ENCODE measurements around the gene DDI1. TPM values are rescaled to one million over a fixed set of nuclear protein-coding genes. Genes with fewer than 3 reads are reported as not detected.

DDI1 gene
- total and polyA plus RNA-seq, 2 experiments from 2014 or later, result 0.39 TPM; not detected in 1

GRCh38 chr11:103993507-103993906 lies 42.9 kb upstream of the DDI1 start:
- Histone ChIP-seq H3K79me2 (no peaks in the 10 kb centered on the region), H3K4me2 (no peak overlapping the region), H3K27ac (no peak overlapping the region), H2AFZ (no peak overlapping the region), H3K27me3 (no peaks in the 10 kb centered on the region), H3K4me3 (no peak overlapping the region), H3K9me3 (ENCODE audit: low read depth) (no peaks in the 10 kb centered on the region), H3K9me2 (replicated peaks; ENCODE audit: insufficient read depth) (no peaks in the 10 kb centered on the region), H3K4me1 (ENCODE audit: insufficient read depth) (no peaks in the 10 kb centered on the region), H4K20me1 (ENCODE audit: insufficient read depth, poor library complexity, severe bottlenecking) (no peaks in the 10 kb centered on the region), H3K36me3 (replicated peaks; ENCODE audit: insufficient read depth, low read depth) (peaks cover 3% of the 10 kb centered on the region)
- no peak for DNase-seq (ENCODE audit: low spot score)
- TF ChIP-seq EZH2phosphoT487 (IDR thresholded peaks at IDR 0.05; ENCODE audit: low read depth, severe bottlenecking, unreplicated experiment), result no peak
- TF ChIP-seq, protein P1, sequence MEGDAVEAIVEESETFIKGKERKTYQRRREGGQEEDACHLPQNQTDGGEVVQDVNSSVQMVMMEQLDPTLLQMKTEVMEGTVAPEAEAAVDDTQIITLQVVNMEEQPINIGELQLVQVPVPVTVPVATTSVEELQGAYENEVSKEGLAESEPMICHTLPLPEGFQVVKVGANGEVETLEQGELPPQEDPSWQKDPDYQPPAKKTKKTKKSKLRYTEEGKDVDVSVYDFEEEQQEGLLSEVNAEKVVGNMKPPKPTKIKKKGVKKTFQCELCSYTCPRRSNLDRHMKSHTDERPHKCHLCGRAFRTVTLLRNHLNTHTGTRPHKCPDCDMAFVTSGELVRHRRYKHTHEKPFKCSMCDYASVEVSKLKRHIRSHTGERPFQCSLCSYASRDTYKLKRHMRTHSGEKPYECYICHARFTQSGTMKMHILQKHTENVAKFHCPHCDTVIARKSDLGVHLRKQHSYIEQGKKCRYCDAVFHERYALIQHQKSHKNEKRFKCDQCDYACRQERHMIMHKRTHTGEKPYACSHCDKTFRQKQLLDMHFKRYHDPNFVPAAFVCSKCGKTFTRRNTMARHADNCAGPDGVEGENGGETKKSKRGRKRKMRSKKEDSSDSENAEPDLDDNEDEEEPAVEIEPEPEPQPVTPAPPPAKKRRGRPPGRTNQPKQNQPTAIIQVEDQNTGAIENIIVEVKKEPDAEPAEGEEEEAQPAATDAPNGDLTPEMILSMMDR (IDR thresholded peaks at IDR 0.05; ENCODE audit: poor library complexity), result no peak
- no peak for TF ChIP-seq EZH2 (IDR thresholded peaks at IDR 0.05; ENCODE audit: borderline replicate concordance)

DNA sequence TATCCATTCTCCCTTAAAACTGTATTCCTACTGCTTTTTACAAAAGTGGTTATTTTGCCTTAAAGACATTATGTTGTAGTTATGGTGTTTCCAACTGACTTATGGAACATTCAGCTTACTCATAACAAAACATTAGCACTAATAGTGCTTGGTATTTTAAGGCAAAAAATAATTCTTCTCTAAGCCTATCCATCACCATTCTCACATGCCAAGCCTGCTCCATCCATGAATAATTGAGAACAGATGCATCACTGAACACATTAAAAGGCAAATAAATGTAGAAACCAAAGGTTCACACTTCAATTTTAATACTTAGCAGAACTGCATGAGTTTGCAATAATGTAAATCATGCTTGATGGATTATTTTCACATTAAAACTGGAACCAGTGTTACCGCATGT lies 42.3 kb upstream of the DDI1 start:
- no peak overlapping the region for H3K4me2 ChIP-seq
- no peak overlapping the region for H2AFZ ChIP-seq
- no peak for DNase-seq (ENCODE audit: low spot score)
- TF ChIP-seq EZH2phosphoT487 (IDR thresholded peaks at IDR 0.05; ENCODE audit: low read depth, severe bottlenecking, unreplicated experiment) (no peak), EZH2 (IDR thresholded peaks at IDR 0.05; ENCODE audit: borderline replicate concordance) (no peak)
- TF ChIP-seq, protein P1 (IDR thresholded peaks at IDR 0.05; ENCODE audit: poor library complexity), result no peak
- WGBS (ENCODE audit: low lambda C conversion rate, missing lambda C conversion rate), result 78% methylated on average over 1 of the region's 1 CpG
- H4K20me1 ChIP-seq (ENCODE audit: insufficient read depth, poor library complexity, severe bottlenecking), result no peaks in the 10 kb centered on the region
- no peak overlapping the region for H3K27ac ChIP-seq
- no peaks in the 10 kb centered on the region for H3K4me1 ChIP-seq (ENCODE audit: insufficient read depth)
- H3K9me2 ChIP-seq (replicated peaks; ENCODE audit: insufficient read depth), result no peaks in the 10 kb centered on the region
- H3K79me2 ChIP-seq, result no peaks in the 10 kb centered on the region
- H3K4me3 ChIP-seq, result no peak overlapping the region
- no peaks in the 10 kb centered on the region for H3K9me3 ChIP-seq (ENCODE audit: low read depth)
- H3K36me3 ChIP-seq (replicated peaks; ENCODE audit: insufficient read depth, low read depth), result peaks cover 3% of the 10 kb centered on the region
- no peaks in the 10 kb centered on the region for H3K27me3 ChIP-seq

GRCh38 chr11:103994518-103994917 lies 41.9 kb upstream of the DDI1 start:
- Histone ChIP-seq H3K36me3 (replicated peaks; ENCODE audit: insufficient read depth, low read depth) (peaks cover 3% of the 10 kb centered on the region), H3K4me2 (no peak overlapping the region), H3K4me1 (ENCODE audit: insufficient read depth) (no peaks in the 10 kb centered on the region), H2AFZ (no peak overlapping the region), H3K4me3 (no peak overlapping the region), H4K20me1 (ENCODE audit: insufficient read depth, poor library complexity, severe bottlenecking) (no peaks in the 10 kb centered on the region), H3K27ac (no peak overlapping the region), H3K27me3 (no peaks in the 10 kb centered on the region), H3K9me2 (replicated peaks; ENCODE audit: insufficient read depth) (no peaks in the 10 kb centered on the region), H3K79me2 (no peaks in the 10 kb centered on the region), H3K9me3 (ENCODE audit: low read depth) (no peaks in the 10 kb centered on the region)
- TF ChIP-seq, protein P1 (IDR thresholded peaks at IDR 0.05; ENCODE audit: poor library complexity), result no peak
- TF ChIP-seq EZH2 (IDR thresholded peaks at IDR 0.05; ENCODE audit: borderline replicate concordance), result no peak
- no peak for TF ChIP-seq EZH2phosphoT487 (IDR thresholded peaks at IDR 0.05; ENCODE audit: low read depth, severe bottlenecking, unreplicated experiment)
- 97% methylated on average over 2 of the region's 2 CpGs for WGBS (ENCODE audit: low lambda C conversion rate, missing lambda C conversion rate)
- DNase-seq (ENCODE audit: low spot score), result no peak

GRCh38 chr11:103995896-103996295 lies 40.5 kb upstream of the DDI1 start:
- WGBS (ENCODE audit: low lambda C conversion rate, missing lambda C conversion rate), result 90% methylated on average over 4 of the region's 4 CpGs
- TF ChIP-seq, protein P1 (IDR thresholded peaks at IDR 0.05; ENCODE audit: poor library complexity), result no peak
- TF ChIP-seq EZH2 (IDR thresholded peaks at IDR 0.05; ENCODE audit: borderline replicate concordance) (no peak), EZH2phosphoT487 (IDR thresholded peaks at IDR 0.05; ENCODE audit: low read depth, severe bottlenecking, unreplicated experiment) (no peak)
- no peak overlapping the region for H3K27ac ChIP-seq

More at GRCh38 chr11:103995896-103996295, 40.5 kb upstream of the DDI1 start:
- Histone ChIP-seq H3K9me3 (ENCODE audit: low read depth) (no peaks in the 10 kb centered on the region), H3K4me2 (no peak overlapping the region), H3K9me2 (replicated peaks; ENCODE audit: insufficient read depth) (no peaks in the 10 kb centered on the region), H3K79me2 (no peaks in the 10 kb centered on the region), H3K36me3 (replicated peaks; ENCODE audit: insufficient read depth, low read depth) (peaks cover 3% of the 10 kb centered on the region), H3K4me3 (no peak overlapping the region), H4K20me1 (ENCODE audit: insufficient read depth, poor library complexity, severe bottlenecking) (no peaks in the 10 kb centered on the region), H3K27me3 (no peaks in the 10 kb centered on the region), H2AFZ (no peak overlapping the region), H3K4me1 (ENCODE audit: insufficient read depth) (no peaks in the 10 kb centered on the region)
- no peak for DNase-seq (ENCODE audit: low spot score)

All from hepatocyte (in vitro differentiated cells).